Activated CD8-positive, alpha-beta T cell treated with anti-CD3 and anti-CD28 coated beads for 36 hours (primary cell): ENCODE data around the gene ACP3. TPM values are rescaled to one million over a fixed set of nuclear protein-coding genes. Genes with fewer than 3 reads are reported as not detected.

ENCODE experiments used
- ATAC-seq: fragments of 200-7000 bp; cut with Tn5 transposase; one replicate; pipeline ENCODE4 v1.10.0; 2021; ENCODE audit warnings: mild to moderate bottlenecking, moderate library complexity
- CTCF ChIA-PET: fragments of 350-600 bp; sonication (Branson Sonifier 250); formaldehyde crosslinking; loops from one replicate; lab custom pipeline; 2021; ENCODE audit warnings: antibody characterized with exemption; lab: Charles Lee
- POLR2A ChIA-PET: fragments of 350-600 bp; sonication (Branson Sonifier 250); formaldehyde crosslinking; loops from one replicate; lab custom pipeline; 2021; ENCODE audit warnings: antibody characterized with exemption; lab: Charles Lee
- DNase-seq: peaks from one replicate; pipeline ENCODE4 v3.0.0-alpha.2; 2020
- H3K27ac Mint-ChIP-seq: one replicate; pipeline ENCODE4 v1.8.0; 2021; ENCODE audit warnings: mild to moderate bottlenecking, mixed read lengths
- H3K27me3 Mint-ChIP-seq: one replicate; pipeline ENCODE4 v1.8.0; 2021; ENCODE audit warnings: mixed read lengths
- H3K36me3 Mint-ChIP-seq: one replicate; pipeline ENCODE4 v1.8.0; 2021; ENCODE audit warnings: low read depth, mixed read lengths
- H3K4me1 Mint-ChIP-seq: one replicate; pipeline ENCODE4 v1.8.0; 2021; ENCODE audit warnings: low read depth, mixed read lengths
- H3K4me3 Mint-ChIP-seq: one replicate; pipeline ENCODE4 v1.8.0; 2021; ENCODE audit warnings: mild to moderate bottlenecking, moderate library complexity, mixed read lengths
- H3K9me3 Mint-ChIP-seq: one replicate; pipeline ENCODE4 v1.8.0; 2021; ENCODE audit warnings: mixed read lengths
- CTCF ChIP-seq: fragments of 200-600 bp; IDR thresholded peaks from one replicate; pipeline ENCODE4 v1.8.0; 2022; ENCODE audit warnings: antibody characterized with exemption, mild to moderate bottlenecking
- intact Hi-C: fragments of 100-400 bp; cut with micrococcal nuclease; formaldehyde crosslinking; loops from one replicate; pipeline ENCODE4 v1.10.0; 2022
- total RNA-seq, 2 experiments: library from RNA; stranded (reverse); gene quantifications; one replicate each; pipeline ENCODE4 v1.2.3, GENCODE V29; 2021

The ACP3 gene
- total RNA-seq, 2 experiments from 2014 or later: not detected

GRCh38 chr3:132351222-132351806 lies 34.1 kb downstream of the ACP3 start:
- ChIA-PET POLR2A (interaction anchor here (0.5 to 0.8 kb wide), 2 partner anchors 10 to 85 kb away, joined by 3 to 5 read pairs; no protein-coding TSS in a partner anchor), CTCF (interaction anchor here (0.9 to 6.1 kb wide), 7 partner anchors 10 to 290 kb away, joined by 3 to 84 read pairs (median 6); no protein-coding TSS in a partner anchor)
- DNase-seq (no peak), ATAC-seq (no peak)
- H3K4me3 Mint-ChIP-seq: no peak overlapping the region
- peaks cover 1% of the 10 kb centered on the region for H3K27me3 Mint-ChIP-seq
- H3K36me3 Mint-ChIP-seq: no peaks in the 10 kb centered on the region
- no peak for TF ChIP-seq CTCF
- H3K27ac Mint-ChIP-seq: no peak overlapping the region
- no peaks in the 10 kb centered on the region for H3K9me3 Mint-ChIP-seq
- H3K4me1 Mint-ChIP-seq: peaks cover 2% of the 10 kb centered on the region
- intact Hi-C loops: loop anchor here (10.0 kb wide), 1 partner anchor 293 kb away; no protein-coding TSS in a partner anchor

GRCh38 chr3:132352556-132353143 lies 35.4 kb downstream of the ACP3 start:
- Mint-ChIP-seq H3K27me3 (peaks cover 1% of the 10 kb centered on the region), H3K9me3 (no peaks in the 10 kb centered on the region), H3K4me1 (peaks cover 2% of the 10 kb centered on the region), H3K27ac (no peak overlapping the region), H3K4me3 (no peak overlapping the region), H3K36me3 (no peaks in the 10 kb centered on the region)
- CTCF ChIA-PET: interaction anchor here (0.6 to 6.1 kb wide), 13 partner anchors 8 to 286 kb away, joined by 3 to 84 read pairs (median 3); partner anchors contain the start of gene DNAJC13
- POLR2A ChIA-PET: no interaction called here
- DNase-seq: peak; percentile 83
- peak; percentile 96 for ATAC-seq
- intact Hi-C loops: loop anchor here (1.0 to 10.0 kb wide), 2 partner anchors 47 to 292 kb away; no protein-coding TSS in a partner anchor
- TF ChIP-seq CTCF: peak; percentile 94

- ChIA-PET POLR2A (no interaction called here), CTCF (interaction anchor here (4.8 to 6.1 kb wide), 2 partner anchors 13 to 44 kb away, joined by 51 to 84 read pairs; no protein-coding TSS in a partner anchor)
- no peak for ATAC-seq
- Mint-ChIP-seq H3K36me3 (no peaks in the 10 kb centered on the region), H3K27me3 (peaks cover 5% of the 10 kb centered on the region), H3K4me3 (no peak overlapping the region), H3K9me3 (no peaks in the 10 kb centered on the region), H3K4me1 (peaks cover 2% of the 10 kb centered on the region), H3K27ac (no peak overlapping the region)
- intact Hi-C loops: loop anchor here (10.0 kb wide), 1 partner anchor 290 kb away; no protein-coding TSS in a partner anchor
- no peak for DNase-seq
- no peak for TF ChIP-seq CTCF
Measured at GRCh38 chr3:132354916-132355702, 37.9 kb downstream of the ACP3 start.

GRCh38 chr3:132356568-132356967 lies 39.4 kb downstream of the ACP3 start:
- Mint-ChIP-seq H3K27me3 (peaks cover 11% of the 10 kb centered on the region), H3K4me1 (peaks cover 2% of the 10 kb centered on the region), H3K4me3 (no peak overlapping the region), H3K27ac (no peak overlapping the region), H3K36me3 (no peaks in the 10 kb centered on the region), H3K9me3 (no peaks in the 10 kb centered on the region)
- TF ChIP-seq CTCF: no peak
- ChIA-PET CTCF (interaction anchor here (1.1 to 1.5 kb wide), 3 partner anchors 9 to 43 kb away, joined by 3 to 13 read pairs (median 7); no protein-coding TSS in a partner anchor), POLR2A (no interaction called here)
- DNase-seq: no peak
- intact Hi-C loops: loop anchor here (10.0 kb wide), 1 partner anchor 288 kb away; no protein-coding TSS in a partner anchor
- no peak for ATAC-seq
